Measurements from ENCODE around the gene CPA3. TPM values are rescaled to one million over a fixed set of nuclear protein-coding genes. Genes with fewer than 3 reads are reported as not detected.

The CPA3 gene
- total and polyA plus RNA-seq, 2 experiments from 2014 or later, result not detected

DNA sequence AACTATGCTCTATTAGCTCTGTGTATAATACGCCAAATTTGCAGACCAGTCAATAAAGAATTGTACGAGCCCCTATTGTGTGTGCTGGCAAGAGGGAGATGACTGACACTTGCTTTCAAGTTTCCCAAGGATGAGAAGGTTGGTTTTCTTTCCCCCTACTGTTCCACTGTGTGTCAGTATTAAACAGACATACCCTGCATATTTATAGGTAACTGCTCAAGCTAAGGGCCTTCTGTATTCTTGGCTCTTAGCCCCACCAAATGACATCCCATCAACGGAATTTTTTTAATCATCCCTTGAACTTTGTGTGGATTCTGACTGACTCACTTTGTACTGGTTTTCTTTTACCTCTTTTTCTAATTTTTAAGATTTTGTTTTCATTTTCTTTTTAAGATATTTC lies 65.7 kb downstream of the CPA3 start:
- no peaks in the 10 kb centered on the region for H3K27me3 ChIP-seq (replicated peaks; ENCODE audit: insufficient read depth)
- TF ChIP-seq EZH2 (IDR thresholded peaks at IDR 0.05; ENCODE audit: insufficient read depth, poor library complexity, severe bottlenecking) (no peak), EZH2phosphoT487 (IDR thresholded peaks at IDR 0.05; ENCODE audit: insufficient read depth, low read depth) (no peak)
- in situ Hi-C loops (cut with MboI), result no loop called here
- no peak overlapping the region for H3K27ac ChIP-seq
- H3K36me3 ChIP-seq (ENCODE audit: low read depth), result no peaks in the 10 kb centered on the region
- no peaks in the 10 kb centered on the region for H3K9me3 ChIP-seq (ENCODE audit: low read depth)
- H2AFZ ChIP-seq, result no peak overlapping the region
- H3K9me2 ChIP-seq (ENCODE audit: insufficient read depth), result no peaks in the 10 kb centered on the region
- no peaks in the 10 kb centered on the region for H4K20me1 ChIP-seq (ENCODE audit: insufficient read depth)
- no peaks in the 10 kb centered on the region for H3K79me2 ChIP-seq (ENCODE audit: insufficient read depth)
- peaks cover 15% of the 10 kb centered on the region for H3K4me1 ChIP-seq (ENCODE audit: insufficient read depth)
- 41 to 55% methylated on average over 3 of the region's 3 CpGs for WGBS, 2 experiments (ENCODE audit: low coverage in 1 of 2, low lambda C conversion rate in 2 of 2, missing lambda C conversion rate in 2 of 2)
- H3K4me3 ChIP-seq, result no peak overlapping the region
- peak overlapping the region; percentile 40 for H3K4me2 ChIP-seq (ENCODE audit: unreplicated experiment)
- DNase-seq, result peak; percentile 73
- H3F3A ChIP-seq (ENCODE audit: insufficient read depth), result 0 out of 2 replicates have a peak, but pooled peaks cover 5% of the 10 kb centered on the region
- H3K9ac ChIP-seq, result no peak overlapping the region

DNA sequence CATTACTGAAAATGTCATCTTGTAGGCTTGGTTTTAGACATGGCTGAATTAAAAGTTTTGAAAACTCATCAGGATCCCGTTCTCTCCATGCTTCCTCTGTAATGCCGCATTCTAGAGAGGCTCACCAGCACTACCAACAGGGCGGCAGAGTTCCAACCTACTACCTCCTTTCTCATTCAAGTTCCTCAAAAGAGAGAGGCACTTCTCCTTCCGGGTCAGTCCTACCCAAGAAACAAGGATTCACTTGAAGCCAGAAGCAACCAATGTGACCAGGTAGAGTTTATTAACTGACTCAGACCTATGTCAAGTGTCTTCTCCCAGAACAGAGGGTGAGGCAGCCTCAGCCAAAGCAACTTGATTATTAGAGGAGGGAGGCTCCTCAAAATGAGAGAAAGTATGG lies 66.5 kb downstream of the CPA3 start:
- no peaks in the 10 kb centered on the region for H3K9me3 ChIP-seq (ENCODE audit: low read depth)
- in situ Hi-C loops (cut with MboI), result no loop called here

DNA sequence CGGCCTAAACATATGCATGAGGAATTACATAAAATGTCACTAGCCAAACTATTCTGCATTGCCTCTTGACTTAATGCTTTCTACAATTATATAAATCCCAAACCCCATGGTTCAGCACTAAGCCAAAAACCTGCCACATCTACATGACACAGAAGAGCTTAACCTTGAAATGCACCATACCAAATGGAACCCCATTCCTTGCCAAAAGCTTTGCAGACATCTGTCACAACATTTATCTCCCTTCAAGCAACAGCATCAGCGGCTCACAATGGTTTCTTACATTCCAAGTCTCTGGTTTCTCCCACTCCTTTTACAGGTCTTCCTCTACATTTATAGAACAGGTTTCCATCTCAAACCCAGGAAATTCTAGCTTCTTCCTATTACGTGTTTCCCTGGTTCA lies 67.9 kb downstream of the CPA3 start:
- Histone ChIP-seq H3K9ac (no peak overlapping the region), H3K27me3 (replicated peaks; ENCODE audit: insufficient read depth) (no peaks in the 10 kb centered on the region), H3K9me2 (ENCODE audit: insufficient read depth) (no peaks in the 10 kb centered on the region), H3K27ac (no peak overlapping the region), H3F3A (ENCODE audit: insufficient read depth) (0 out of 2 replicates have a peak, but pooled peaks cover 5% of the 10 kb centered on the region), H3K4me3 (no peak overlapping the region), H3K79me2 (ENCODE audit: insufficient read depth) (no peaks in the 10 kb centered on the region), H3K4me2 (ENCODE audit: unreplicated experiment) (no peak overlapping the region), H2AFZ (no peak overlapping the region), H3K9me3 (ENCODE audit: low read depth) (no peaks in the 10 kb centered on the region), H3K4me1 (ENCODE audit: insufficient read depth) (peaks cover 21% of the 10 kb centered on the region), H4K20me1 (ENCODE audit: insufficient read depth) (no peaks in the 10 kb centered on the region), H3K36me3 (ENCODE audit: low read depth) (no peaks in the 10 kb centered on the region)
- WGBS, 2 experiments (ENCODE audit: low coverage in 1 of 2, low lambda C conversion rate in 2 of 2, missing lambda C conversion rate in 2 of 2), result 78 to 86% methylated on average over 3 of the region's 3 CpGs
- TF ChIP-seq EZH2 (IDR thresholded peaks at IDR 0.05; ENCODE audit: insufficient read depth, poor library complexity, severe bottlenecking) (no peak), EZH2phosphoT487 (IDR thresholded peaks at IDR 0.05; ENCODE audit: insufficient read depth, low read depth) (no peak)
- DNase-seq, result no peak
- in situ Hi-C loops (cut with MboI), result no loop called here

More for the DNA sequence above, 66.5 kb downstream of the CPA3 start:
- Histone ChIP-seq H3K79me2 (ENCODE audit: insufficient read depth) (no peaks in the 10 kb centered on the region), H3K27ac (no peak overlapping the region), H3K4me3 (no peak overlapping the region), H2AFZ (no peak overlapping the region), H3F3A (ENCODE audit: insufficient read depth) (0 out of 2 replicates have a peak, but pooled peaks cover 5% of the 10 kb centered on the region), H3K9me2 (ENCODE audit: insufficient read depth) (no peaks in the 10 kb centered on the region), H3K4me2 (ENCODE audit: unreplicated experiment) (peak overlapping the region; percentile 40), H3K27me3 (replicated peaks; ENCODE audit: insufficient read depth) (no peaks in the 10 kb centered on the region), H4K20me1 (ENCODE audit: insufficient read depth) (no peaks in the 10 kb centered on the region), H3K4me1 (ENCODE audit: insufficient read depth) (peaks cover 15% of the 10 kb centered on the region), H3K9ac (no peak overlapping the region), H3K36me3 (ENCODE audit: low read depth) (no peaks in the 10 kb centered on the region)
- no peak for TF ChIP-seq EZH2phosphoT487 (IDR thresholded peaks at IDR 0.05; ENCODE audit: insufficient read depth, low read depth)
- TF ChIP-seq EZH2 (IDR thresholded peaks at IDR 0.05; ENCODE audit: insufficient read depth, poor library complexity, severe bottlenecking), result no peak
- 98% methylated on average over 4 of the region's 4 CpGs for WGBS, 2 experiments (ENCODE audit: low coverage in 1 of 2, low lambda C conversion rate in 2 of 2, missing lambda C conversion rate in 2 of 2)
- DNase-seq, result no peak

DNA sequence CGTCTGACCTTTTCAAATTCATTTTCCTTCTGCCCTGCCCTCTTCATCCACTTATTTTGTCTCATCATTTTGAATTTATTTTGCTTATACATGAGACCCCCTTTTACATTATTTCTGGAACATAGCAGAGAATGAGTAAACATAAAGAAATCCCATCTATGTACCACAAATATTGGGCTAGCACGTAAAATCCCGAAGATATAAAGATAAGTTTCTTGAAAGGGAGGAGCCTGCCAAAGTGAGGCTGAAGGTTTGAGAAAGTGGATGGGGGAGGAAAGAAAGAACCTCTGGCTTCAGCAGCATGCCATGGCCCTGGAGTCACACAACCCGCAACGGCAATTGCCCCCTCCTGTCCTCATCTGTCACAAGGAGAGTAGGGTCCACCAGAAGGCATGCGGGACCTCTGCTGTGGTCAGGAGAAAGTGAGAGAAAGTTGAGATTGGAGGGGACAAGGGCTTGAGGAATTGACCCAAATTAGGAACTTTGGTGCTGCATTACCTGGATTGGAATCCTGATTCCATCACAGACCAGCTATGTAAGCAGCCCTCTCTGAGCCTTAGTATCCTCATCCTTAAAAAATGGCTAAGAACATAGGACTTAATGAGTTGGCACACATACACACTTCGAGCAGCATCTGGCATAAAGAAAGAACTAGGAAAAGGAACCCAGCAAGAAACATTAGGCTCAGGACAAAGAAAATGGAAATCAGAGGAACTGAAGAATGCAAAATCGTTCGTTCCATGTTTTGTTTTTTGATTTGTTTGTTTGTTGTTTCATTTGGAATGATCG lies 72.6 kb downstream of the CPA3 start:
- H3K27ac ChIP-seq, result no peak overlapping the region
- in situ Hi-C loops (cut with MboI), result no loop called here
- no peaks in the 10 kb centered on the region for H3K9me3 ChIP-seq (ENCODE audit: low read depth)
- WGBS, 2 experiments (ENCODE audit: low coverage in 1 of 2, low lambda C conversion rate in 2 of 2, missing lambda C conversion rate in 2 of 2), result 75 to 78% methylated on average over 10 of the region's 10 CpGs
- H3K9ac ChIP-seq, result no peak overlapping the region
- no peaks in the 10 kb centered on the region for H3K9me2 ChIP-seq (ENCODE audit: insufficient read depth)
- no peaks in the 10 kb centered on the region for H3K79me2 ChIP-seq (ENCODE audit: insufficient read depth)
- DNase-seq, result no peak
- no peak overlapping the region for H3K4me2 ChIP-seq (ENCODE audit: unreplicated experiment)
- no peaks in the 10 kb centered on the region for H3K27me3 ChIP-seq (replicated peaks; ENCODE audit: insufficient read depth)
- H3K36me3 ChIP-seq (ENCODE audit: low read depth), result no peaks in the 10 kb centered on the region
- H4K20me1 ChIP-seq (ENCODE audit: insufficient read depth), result no peaks in the 10 kb centered on the region
- H3K4me3 ChIP-seq, result no peak overlapping the region
- H3F3A ChIP-seq (ENCODE audit: insufficient read depth), result no peaks in the 10 kb centered on the region
- 0 out of 2 replicates have a peak, but pooled peaks cover 11% of the 10 kb centered on the region for H3K4me1 ChIP-seq (ENCODE audit: insufficient read depth)
- H2AFZ ChIP-seq, result no peak overlapping the region
- no peak for TF ChIP-seq EZH2 (IDR thresholded peaks at IDR 0.05; ENCODE audit: insufficient read depth, poor library complexity, severe bottlenecking)
- no peak for TF ChIP-seq EZH2phosphoT487 (IDR thresholded peaks at IDR 0.05; ENCODE audit: insufficient read depth, low read depth)

All from GM23248 (cell line).